HG03575 (cell line): ENCODE results near the gene PPFIBP2.

ENCODE experiments used
- ATAC-seq: cut with Tn5 transposase; IDR thresholded peaks from one replicate; pipeline ENCODE4 v1.9.1; 2021; ENCODE audit not compliant: unreplicated experiment, insufficient number of reproducible peaks, low FRiP score; ENCODE audit errors: extremely low read depth

PPFIBP2 gene

GRCh38 chr11:7522546-7522945 lies 8.7 kb downstream of the PPFIBP2 start:
- no peak for ATAC-seq

GRCh38 chr11:7523416-7524210 lies 9.8 kb downstream of the PPFIBP2 start:
- no peak for ATAC-seq

- ATAC-seq, result no peak
Observed at GRCh38 chr11:7524462-7525235, 10.8 kb downstream of the PPFIBP2 start.

- ATAC-seq, result no peak
Observed at GRCh38 chr11:7525424-7525823, 11.6 kb downstream of the PPFIBP2 start.

- ATAC-seq, result no peak
Observed at GRCh38 chr11:7527029-7527428, 13.2 kb downstream of the PPFIBP2 start.

GRCh38 chr11:7528514-7529049 lies 14.8 kb downstream of the PPFIBP2 start:
- ATAC-seq, result no peak

- no peak for ATAC-seq
Observed at GRCh38 chr11:7530013-7530640, 16.3 kb downstream of the PPFIBP2 start.

GRCh38 chr11:7531011-7531410 lies 17.2 kb downstream of the PPFIBP2 start:
- ATAC-seq, result no peak

GRCh38 chr11:7532405-7533145 lies 18.8 kb downstream of the PPFIBP2 start:
- no peak for ATAC-seq

- no peak for ATAC-seq
Observed at GRCh38 chr11:7533199-7534041, 19.6 kb downstream of the PPFIBP2 start.

- ATAC-seq, result peak; percentile 51
Observed at GRCh38 chr11:7534042-7534378, 20.2 kb downstream of the PPFIBP2 start.

- no peak for ATAC-seq
Observed at GRCh38 chr11:7536100-7536499, 22.3 kb downstream of the PPFIBP2 start.

GRCh38 chr11:7537265-7537664 lies 23.5 kb downstream of the PPFIBP2 start:
- no peak for ATAC-seq

GRCh38 chr11:7538031-7538430 lies 24.2 kb downstream of the PPFIBP2 start:
- no peak for ATAC-seq

GRCh38 chr11:7538466-7539454 lies 25.0 kb downstream of the PPFIBP2 start:
- ATAC-seq, result no peak

GRCh38 chr11:7540830-7541555 lies 27.2 kb downstream of the PPFIBP2 start:
- no peak for ATAC-seq

- ATAC-seq, result no peak
Observed at GRCh38 chr11:7543302-7543701, 29.5 kb downstream of the PPFIBP2 start.
